Renal cortical epithelial cell (primary cell): ENCODE measurements around the gene CLASP1. TPM values are rescaled to one million over a fixed set of nuclear protein-coding genes. Genes with fewer than 3 reads are reported as not detected.
"Not testable (repeated sequence)": the region's sequence is repeated elsewhere in the genome, so short reads cannot be mapped to it uniquely, and the experiment has no call there.

Source experiments
- DNase-seq: peaks from one replicate; pipeline ENCODE4 v3.0.0-alpha.2; 2011; ENCODE audit warnings: low read depth
- total RNA-seq: library from RNA; depleted of rRNA; stranded (reverse); fragments of >200 nt; gene quantifications from 2 replicates; pipeline ENCODE4 v1.2.3, GENCODE V29; 2014

CLASP1 gene
- total RNA-seq, 1 donor from 2014 or later: 124 TPM

- not testable (repeated sequence) for DNase-seq
Measured at GRCh38 chr2:121374412-121375075, 274.7 kb downstream of the CLASP1 start.

- no peak for DNase-seq
Measured at GRCh38 chr2:121372721-121373353, 276.4 kb downstream of the CLASP1 start.

GRCh38 chr2:121372082-121372481 is 277.2 kb downstream of the CLASP1 start:
- DNase-seq: no peak

GRCh38 chr2:121368836-121369235 is 280.4 kb downstream of the CLASP1 start:
- no peak for DNase-seq

GRCh38 chr2:121368155-121368554 is 281.1 kb downstream of the CLASP1 start:
- no peak for DNase-seq

- DNase-seq: no peak
Measured at GRCh38 chr2:121367246-121367900, 281.9 kb downstream of the CLASP1 start.

GRCh38 chr2:121366040-121366439 is 283.2 kb downstream of the CLASP1 start:
- DNase-seq: no peak

GRCh38 chr2:121365061-121365460 is 284.2 kb downstream of the CLASP1 start:
- no peak for DNase-seq

- DNase-seq: peak; percentile 53
Measured at GRCh38 chr2:121363632-121364420, 285.4 kb downstream of the CLASP1 start.

GRCh38 chr2:121362774-121363173 is 286.5 kb downstream of the CLASP1 start:
- DNase-seq: no peak

- no peak for DNase-seq
Measured at GRCh38 chr2:121362226-121362625, 287.0 kb downstream of the CLASP1 start.

GRCh38 chr2:121360566-121361300 is 288.5 kb downstream of the CLASP1 start:
- peak; percentile 82 for DNase-seq

- DNase-seq: no peak
Measured at GRCh38 chr2:121359716-121360565, 289.3 kb downstream of the CLASP1 start.

- DNase-seq: no peak
Measured at GRCh38 chr2:121359170-121359569, 290.1 kb downstream of the CLASP1 start.

GRCh38 chr2:121358291-121358690 is 291.0 kb downstream of the CLASP1 start:
- no peak for DNase-seq

GRCh38 chr2:121356058-121356640 is 293.1 kb downstream of the CLASP1 start:
- peak; percentile 76 for DNase-seq

GRCh38 chr2:121355488-121355887 is 293.8 kb downstream of the CLASP1 start:
- no peak for DNase-seq

GRCh38 chr2:121351521-121352318 is 297.5 kb downstream of the CLASP1 start:
- no peak for DNase-seq

GRCh38 chr2:121350890-121351289 is 298.4 kb downstream of the CLASP1 start:
- DNase-seq: no peak
